H1 (cell line): ENCODE data around the gene OXSR1. TPM values are rescaled to one million over a fixed set of nuclear protein-coding genes. Genes with fewer than 3 reads are reported as not detected.

ENCODE experiments used
- CTCF ChIA-PET: fragments of 300-600 bp; sonication (Branson Sonifier 250); formaldehyde crosslinking; loops from one replicate; lab custom pipeline; 2021; ENCODE audit not compliant: partially characterized antibody; lab: Charles Lee
- POLR2A ChIA-PET: fragments of 300-600 bp; sonication (Branson Sonifier 250); formaldehyde crosslinking; loops from one replicate; lab custom pipeline; 2021; ENCODE audit warnings: inconsistent platforms; ENCODE audit not compliant: partially characterized antibody; lab: Charles Lee
- DNase-seq, 2 experiments: peaks; one replicate each; pipeline versions ENCODE4 v3.0.0 to v3.0.0-alpha.2; 2010 to 2022; ENCODE audit warnings: low spot score in 2 of 2, low read depth in 1 of 2, mixed read lengths in 1 of 2
- FAIRE-seq: peaks from 2 replicates; lab custom pipeline; 2011; peaks lifted over from hg19 to GRCh38; lab: Jason Lieb, UNC
- H2AFZ ChIP-seq: 2 replicates; pipeline ENCODE4 v1.8.1; 2012; ENCODE audit warnings: low read length, inconsistent platforms
- H2AK5ac ChIP-seq: 2 replicates; pipeline ENCODE4 v1.6.1; 2013; ENCODE audit warnings: low read depth, low read length
- H2BK120ac ChIP-seq: replicated peaks from 2 replicates; pipeline ENCODE3; 2013; ENCODE audit warnings: low read depth, low read length, inconsistent platforms
- H2BK12ac ChIP-seq: 2 replicates; pipeline ENCODE4 v1.6.1; 2013; ENCODE audit warnings: low read depth, low read length
- H2BK15ac ChIP-seq: 2 replicates; pipeline ENCODE4 v1.6.1; 2013; ENCODE audit warnings: low read length
- H2BK20ac ChIP-seq: 2 replicates; pipeline ENCODE4 v1.6.1; 2013; ENCODE audit warnings: low read length
- H2BK5ac ChIP-seq: 2 replicates; pipeline ENCODE4 v1.6.1; 2013; ENCODE audit warnings: low read depth, low read length
- H3K14ac ChIP-seq: 2 replicates; pipeline ENCODE4 v1.6.1; 2013; ENCODE audit warnings: inconsistent platforms; ENCODE audit not compliant: insufficient read length
- H3K18ac ChIP-seq: 2 replicates; pipeline ENCODE4 v1.6.1; 2013; ENCODE audit warnings: low read length; ENCODE audit errors: extremely low read depth
- H3K23ac ChIP-seq: 2 replicates; pipeline ENCODE4 v1.6.1; 2013; ENCODE audit warnings: inconsistent platforms; ENCODE audit not compliant: insufficient read length
- H3K23me2 ChIP-seq: 2 replicates; pipeline ENCODE4 v1.6.1; 2013; ENCODE audit warnings: low read depth, low read length
- H3K27ac ChIP-seq: 2 replicates; pipeline ENCODE4 v1.6.1; 2011; ENCODE audit warnings: low read depth, low read length, inconsistent platforms
- H3K27me3 ChIP-seq, 4 experiments: replicated peaks in 1 of 4; 1 replicate in 1 of 4; 2 replicates in 3 of 4; pipeline versions ENCODE4 v1.6.1 to v1.8.1; 2011 to 2013; ENCODE audit warnings: low read length in 3 of 4, mild to moderate bottlenecking in 3 of 4, inconsistent platforms in 2 of 4, mixed read lengths in 2 of 4, moderate library complexity in 1 of 4; ENCODE audit not compliant: control insufficient read depth in 3 of 4, insufficient read depth in 3 of 4; ENCODE audit errors: extremely low read depth in 1 of 4
- H3K36me3 ChIP-seq, 4 experiments: 2 replicates each; pipeline versions ENCODE4 v1.6.1 to v1.8.1; 2011 to 2013; ENCODE audit warnings: mild to moderate bottlenecking in 4 of 4, low read length in 3 of 4, moderate library complexity in 2 of 4, control low read depth in 1 of 4, inconsistent platforms in 1 of 4; ENCODE audit not compliant: insufficient read depth in 4 of 4, control insufficient read depth in 2 of 4
- H3K4ac ChIP-seq: replicated peaks from 2 replicates; pipeline ENCODE3; 2013; ENCODE audit warnings: low read length, low read depth, mixed read lengths, inconsistent platforms; ENCODE audit not compliant: insufficient read length
- H3K4me1 ChIP-seq, 4 experiments: replicated peaks in 1 of 4; 1 replicate in 1 of 4; 2 replicates in 3 of 4; pipeline versions ENCODE4 v1.6.1 to v1.8.1; 2011 to 2013; ENCODE audit warnings: low read length in 3 of 4, inconsistent platforms in 2 of 4, mixed read lengths in 1 of 4; ENCODE audit not compliant: insufficient read depth in 4 of 4, control insufficient read depth in 3 of 4
- H3K4me2 ChIP-seq, 2 experiments: 2 replicates each; pipeline versions ENCODE4 v1.6.1 to v1.8.1; 2011 to 2013; ENCODE audit warnings: low read depth in 2 of 2, low read length in 2 of 2, control low read depth in 1 of 2, inconsistent platforms in 1 of 2, mild to moderate bottlenecking in 1 of 2; ENCODE audit not compliant: insufficient read depth in 1 of 2
- H3K4me3 ChIP-seq, 4 experiments: fragments of 200-600, 300-600 bp in 1 of 4; sonication (generic), shearing (Covaris generic), sonication (Bioruptor Twin) in 1 of 4; 2 replicates each; pipeline versions ENCODE4 v1.5.1 to v1.8.1; 2011 to 2016; ENCODE audit warnings: low read length in 4 of 4, low read depth in 3 of 4, control low read depth in 2 of 4, inconsistent platforms in 2 of 4, mild to moderate bottlenecking in 2 of 4, mixed read lengths in 1 of 4, moderate library complexity in 1 of 4; ENCODE audit not compliant: insufficient read depth in 2 of 4; ENCODE audit errors: extremely low read depth in 1 of 4
- H3K56ac ChIP-seq: replicated peaks from 2 replicates; pipeline ENCODE3; 2013; ENCODE audit warnings: low read depth, mild to moderate bottlenecking, mixed read lengths, low read length, inconsistent platforms; ENCODE audit not compliant: insufficient read length
- H3K79me1 ChIP-seq: 2 replicates; pipeline ENCODE4 v1.6.1; 2013; ENCODE audit warnings: low read depth, low read length, control low read depth
- H3K79me2 ChIP-seq, 2 experiments: 2 replicates each; pipeline versions ENCODE4 v1.6.1 to v1.8.1; 2012 to 2013; ENCODE audit warnings: low read length in 2 of 2, mild to moderate bottlenecking in 2 of 2, inconsistent platforms in 1 of 2; ENCODE audit not compliant: insufficient read depth in 2 of 2, control insufficient read depth in 1 of 2
- H3K9ac ChIP-seq, 4 experiments: replicated peaks in 1 of 4; 1 replicate in 1 of 4; 2 replicates in 3 of 4; pipeline versions ENCODE4 v1.6.1 to v1.8.1; 2011 to 2013; ENCODE audit warnings: low read depth in 3 of 4, low read length in 3 of 4, control low read depth in 2 of 4, mild to moderate bottlenecking in 2 of 4, moderate library complexity in 2 of 4, inconsistent platforms in 1 of 4; ENCODE audit errors: extremely low read depth in 1 of 4
- H3K9me3 ChIP-seq, 2 experiments: 2 replicates each; pipeline versions ENCODE4 v1.6.1 to v1.8.1; 2012 to 2013; ENCODE audit warnings: mild to moderate bottlenecking in 2 of 2, moderate library complexity in 2 of 2, control low read depth in 1 of 2, inconsistent platforms in 1 of 2, low read depth in 1 of 2, low read length in 1 of 2, mixed read lengths in 1 of 2; ENCODE audit not compliant: insufficient read depth in 2 of 2
- H4K20me1 ChIP-seq, 2 experiments: replicated peaks in 1 of 2; 2 replicates each; pipeline versions ENCODE3 to v1.8.1; 2011 to 2013; ENCODE audit warnings: inconsistent platforms in 2 of 2, low read length in 2 of 2, mild to moderate bottlenecking in 1 of 2; ENCODE audit not compliant: insufficient read depth in 2 of 2, control insufficient read depth in 1 of 2
- H4K5ac ChIP-seq: 2 replicates; pipeline ENCODE4 v1.6.1; 2013; ENCODE audit warnings: low read length, low read depth, mixed read lengths, inconsistent platforms; ENCODE audit not compliant: insufficient read length
- H4K8ac ChIP-seq: 2 replicates; pipeline ENCODE4 v1.8.0; 2013; ENCODE audit warnings: mild to moderate bottlenecking, moderate library complexity, low read length, inconsistent platforms; ENCODE audit not compliant: insufficient read depth; ENCODE audit errors: extremely low read depth
- H4K91ac ChIP-seq: replicated peaks from 2 replicates; pipeline ENCODE3; 2013; ENCODE audit warnings: low read length, mixed read lengths, inconsistent platforms; ENCODE audit not compliant: insufficient read length
- ASH2L ChIP-seq: fragments of 200-600, 300-600 bp; sonication (generic); IDR thresholded peaks from one replicate; pipeline ENCODE4 v1.7.1; 2017; ENCODE audit warnings: low read length
- BCL11A ChIP-seq, 2 experiments: IDR thresholded peaks; one replicate each; pipeline ENCODE4 v1.6.1; 2011; ENCODE audit warnings: low read depth in 2 of 2, low read length in 2 of 2, mild to moderate bottlenecking in 2 of 2
- CBX8 ChIP-seq: fragments of 300-800, 300-1000 bp; sonication (generic); IDR thresholded peaks from 2 replicates; pipeline ENCODE4 v1.7.1; 2016; ENCODE audit warnings: low read depth, low read length, borderline replicate concordance
- CEBPB ChIP-seq: IDR thresholded peaks from 2 replicates; pipeline ENCODE4 v1.6.1; 2012; ENCODE audit warnings: low read depth, low read length
- JUND ChIP-seq: IDR thresholded peaks from 2 replicates; pipeline ENCODE4 v1.6.1; 2011; ENCODE audit warnings: mild to moderate bottlenecking, improper control_type of control experiment, low read length
- RBBP5 ChIP-seq: IDR thresholded peaks from 2 replicates; pipeline ENCODE4 v1.7.1; 2012; ENCODE audit warnings: low read depth, mild to moderate bottlenecking, inconsistent platforms, low read length, moderate library complexity, borderline replicate concordance
- SP4 ChIP-seq: IDR thresholded peaks from 2 replicates; pipeline ENCODE4 v1.6.1; 2012; ENCODE audit warnings: low read length, inconsistent platforms
- TAF7 ChIP-seq: optimal IDR thresholded peaks from 2 replicates; pipeline ENCODE3; 2011; ENCODE audit warnings: low read depth, mild to moderate bottlenecking, inconsistent platforms, low read length, moderate library complexity, borderline replicate concordance
- WGBS, 2 experiments: shearing (Covaris generic) in 1 of 2; methylation state at CpG; one replicate each; pipeline versions ENCODE4 v1.1.6 to v1.1.7; 2013 to 2015; ENCODE audit warnings: low lambda C conversion rate in 2 of 2, mixed read lengths in 2 of 2, inconsistent platforms in 1 of 2, low coverage in 1 of 2, missing lambda C conversion rate in 1 of 2; ENCODE audit not compliant: insufficient replicate concordance in 2 of 2, insufficient coverage in 1 of 2, insufficient read length in 1 of 2; ENCODE audit errors: extremely low coverage in 1 of 2, missing lambda C conversion rate in 1 of 2; 5-methylcytosine and 5-hydroxymethylcytosine counted together
- polyA plus RNA-seq, 7 experiments: library from polyadenylated mRNA; depleted of rRNA in 3 of 7; stranded (reverse) in 5 of 7; unstranded in 2 of 7; fragments of >200 nt in 5 of 7; fragments of 200-250 nt in 2 of 7; gene quantifications; 1 replicate in 5 of 7; 2 replicates in 1 of 7; 4 replicates in 1 of 7; pipeline versions ENCODE4 v1.2.1 to v1.2.3, GENCODE V29; 2011 to 2013; ENCODE audit warnings: missing spikeins in 2 of 7, mixed read lengths in 2 of 7
- total RNA-seq: library from RNA; stranded (reverse); fragmentation: NEBNext Ultra II Directional; extraction: Animal tissue kit (Norgen Biotek cat#: 25700); gene quantifications from 2 replicates; pipeline ENCODE4 v1.2.1, GENCODE V29; 2021

The OXSR1 gene
- total and polyA plus RNA-seq, 2 of the 8 experiments (the other 6 are each of a cell fraction or from before 2014, with no cell fraction given): 25.1 to 47.0 TPM

DNA sequence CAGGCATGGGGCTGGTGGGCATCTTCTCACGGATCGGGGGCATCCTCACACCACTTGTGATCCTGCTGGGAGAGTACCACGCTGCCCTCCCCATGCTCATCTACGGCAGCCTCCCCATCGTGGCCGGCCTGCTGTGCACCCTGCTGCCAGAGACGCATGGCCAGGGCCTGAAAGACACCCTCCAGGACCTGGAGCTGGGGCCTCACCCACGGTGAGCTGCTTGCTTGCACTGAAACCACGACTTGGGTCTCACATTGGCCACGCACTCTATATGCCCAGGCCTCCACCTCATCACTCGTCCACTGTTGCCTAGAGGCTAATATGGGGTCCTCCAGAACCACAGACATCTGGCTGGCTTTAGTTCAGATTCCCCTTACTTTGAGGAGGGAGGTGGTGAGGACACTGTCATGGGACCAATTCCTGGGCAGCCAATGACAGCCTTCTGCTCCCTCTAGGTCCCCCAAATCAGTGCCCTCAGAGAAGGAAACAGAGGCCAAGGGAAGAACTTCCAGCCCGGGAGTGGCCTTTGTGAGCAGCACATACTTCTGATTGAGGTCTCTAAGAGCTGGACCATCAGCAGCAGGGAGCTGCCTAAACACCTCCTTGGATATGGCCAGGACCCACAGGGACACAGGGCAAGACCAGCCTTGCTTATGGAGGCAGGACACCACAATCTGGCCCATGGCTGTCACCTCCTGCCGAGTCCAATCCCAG lies 111.7 kb downstream of the OXSR1 start:
- no peak overlapping the region for H3K18ac ChIP-seq
- H3K27me3 ChIP-seq: no peaks in the 10 kb centered on the region
- H2BK5ac ChIP-seq: no peak overlapping the region
- 0 out of 2 replicates have a peak overlapping the region, but pooled peaks have one; percentile 8 for H4K8ac ChIP-seq
- H3K14ac ChIP-seq: no peak overlapping the region
- no peak for TF ChIP-seq JUND
- no peak for TF ChIP-seq SP4
- TF ChIP-seq CBX8: no peak
- TF ChIP-seq CEBPB: no peak
- no peak for TF ChIP-seq ASH2L
- TF ChIP-seq RBBP5: no peak
- TF ChIP-seq BCL11A (IDR thresholded peaks at IDR 0.05; ENCODE audit: low read depth in 2 of 2, low read length in 2 of 2): no peak
- no peak for TF ChIP-seq TAF7
- H3K79me1 ChIP-seq: no peaks in the 10 kb centered on the region
- no peak overlapping the region for H2BK120ac ChIP-seq
- POLR2A ChIA-PET: no interaction called here
- CTCF ChIA-PET: interaction anchor here (0.8 to 1.4 kb wide), 2 partner anchors 30 to 65 kb away, joined by 3 read pairs; no protein-coding TSS in a partner anchor
- no peak overlapping the region for H2AK5ac ChIP-seq
- no peak overlapping the region for H2BK12ac ChIP-seq
- H3K36me3 ChIP-seq: no peaks in the 10 kb centered on the region
- no peaks in the 10 kb centered on the region for H3K4me1 ChIP-seq
- no peak overlapping the region for H3K27ac ChIP-seq
- H3K4me2 ChIP-seq: no peak overlapping the region
- H3K4me3 ChIP-seq: no peak overlapping the region
- H2BK15ac ChIP-seq: no peak overlapping the region
- no peak overlapping the region for H3K23ac ChIP-seq
- H3K4ac ChIP-seq: no peak overlapping the region
- no peak overlapping the region for H3K9ac ChIP-seq
- H3K79me2 ChIP-seq: no peaks in the 10 kb centered on the region
- no peak overlapping the region for H2AFZ ChIP-seq
- H3K56ac ChIP-seq: no peak overlapping the region
- H4K20me1 ChIP-seq: no peaks in the 10 kb centered on the region
- H3K23me2 ChIP-seq: no peaks in the 10 kb centered on the region
- H3K9me3 ChIP-seq: no peaks in the 10 kb centered on the region
- H4K91ac ChIP-seq: no peak overlapping the region
- 87% methylated on average over 12 of the region's 13 CpGs; no CpG with 5 or more reads in 1 of the 2 experiments for WGBS, 2 experiments
- DNase-seq: no peak
- FAIRE-seq: no peak
- no peak overlapping the region for H2BK20ac ChIP-seq
- no peak overlapping the region for H4K5ac ChIP-seq
